ENCODE measurements around the gene UBA1. TPM values are rescaled to one million over a fixed set of nuclear protein-coding genes. Genes with fewer than 3 reads are reported as not detected.
A peak's percentile ranks its signal among the peaks of the same experiment; 100 is the strongest.

Gene UBA1
- total and polyA plus RNA-seq, 2 of the 13 experiments (the other 11 are each of a cell fraction or from before 2014, with no cell fraction given): 93.3 to 129 TPM

GRCh38 chrX:47190445-47191269 is 3.0 kb upstream of the UBA1 start (continued):
- TF ChIP-seq, protein P1, sequence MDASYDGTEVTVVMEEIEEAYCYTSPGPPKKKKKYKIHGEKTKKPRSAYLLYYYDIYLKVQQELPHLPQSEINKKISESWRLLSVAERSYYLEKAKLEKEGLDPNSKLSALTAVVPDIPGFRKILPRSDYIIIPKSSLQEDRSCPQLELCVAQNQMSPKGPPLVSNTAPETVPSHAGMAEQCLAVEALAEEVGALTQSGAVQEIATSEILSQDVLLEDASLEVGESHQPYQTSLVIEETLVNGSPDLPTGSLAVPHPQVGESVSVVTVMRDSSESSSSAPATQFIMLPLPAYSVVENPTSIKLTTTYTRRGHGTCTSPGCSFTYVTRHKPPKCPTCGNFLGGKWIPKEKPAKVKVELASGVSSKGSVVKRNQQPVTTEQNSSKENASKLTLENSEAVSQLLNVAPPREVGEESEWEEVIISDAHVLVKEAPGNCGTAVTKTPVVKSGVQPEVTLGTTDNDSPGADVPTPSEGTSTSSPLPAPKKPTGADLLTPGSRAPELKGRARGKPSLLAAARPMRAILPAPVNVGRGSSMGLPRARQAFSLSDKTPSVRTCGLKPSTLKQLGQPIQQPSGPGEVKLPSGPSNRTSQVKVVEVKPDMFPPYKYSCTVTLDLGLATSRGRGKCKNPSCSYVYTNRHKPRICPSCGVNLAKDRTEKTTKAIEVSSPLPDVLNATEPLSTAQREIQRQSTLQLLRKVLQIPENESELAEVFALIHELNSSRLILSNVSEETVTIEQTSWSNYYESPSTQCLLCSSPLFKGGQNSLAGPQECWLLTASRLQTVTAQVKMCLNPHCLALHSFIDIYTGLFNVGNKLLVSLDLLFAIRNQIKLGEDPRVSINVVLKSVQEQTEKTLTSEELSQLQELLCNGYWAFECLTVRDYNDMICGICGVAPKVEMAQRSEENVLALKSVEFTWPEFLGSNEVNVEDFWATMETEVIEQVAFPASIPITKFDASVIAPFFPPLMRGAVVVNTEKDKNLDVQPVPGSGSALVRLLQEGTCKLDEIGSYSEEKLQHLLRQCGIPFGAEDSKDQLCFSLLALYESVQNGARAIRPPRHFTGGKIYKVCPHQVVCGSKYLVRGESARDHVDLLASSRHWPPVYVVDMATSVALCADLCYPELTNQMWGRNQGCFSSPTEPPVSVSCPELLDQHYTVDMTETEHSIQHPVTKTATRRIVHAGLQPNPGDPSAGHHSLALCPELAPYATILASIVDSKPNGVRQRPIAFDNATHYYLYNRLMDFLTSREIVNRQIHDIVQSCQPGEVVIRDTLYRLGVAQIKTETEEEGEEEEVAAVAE (CRISPR knock-in tag; IDR thresholded peaks at IDR 0.05; ENCODE audit: borderline replicate concordance): 0 out of 2 replicates have a peak, but pooled peaks have one; percentile 49
- TF ChIP-seq TBX2 (CRISPR knock-in tag; IDR thresholded peaks at IDR 0.05; ENCODE audit: borderline replicate concordance) (peak; percentile 44; the same call in 1 of the 2 replicates), TAF1 (CRISPR knock-in tag; IDR thresholded peaks at IDR 0.05) (peak; percentile 73), SIN3A (IDR thresholded peaks at IDR 0.05; ENCODE audit: borderline replicate concordance, low read depth, low read length) (peak; percentile 47; the same call in 1 of the 2 replicates), KMT2B (CRISPR knock-in tag; IDR thresholded peaks at IDR 0.05) (peak; percentile 48; the same call in 1 of the 2 replicates), PHF5A (CRISPR knock-in tag; IDR thresholded peaks at IDR 0.05; ENCODE audit: low read depth, unreplicated experiment) (peak; percentile 40), YEATS4 (CRISPR knock-in tag; IDR thresholded peaks at IDR 0.05; ENCODE audit: borderline replicate concordance) (peak; percentile 59; the same call in 1 of the 2 replicates), CENPBD1 (CRISPR knock-in tag; IDR thresholded peaks at IDR 0.05; ENCODE audit: borderline replicate concordance, low read depth) (no peak), RFX3 (CRISPR knock-in tag; IDR thresholded peaks at IDR 0.05) (no peak), ZNF543 (CRISPR knock-in tag; IDR thresholded peaks at IDR 0.05) (peak; percentile 60; the same call in 1 of the 2 replicates), MXD4 (CRISPR knock-in tag; IDR thresholded peaks at IDR 0.05) (peak; percentile 66), ISL2 (CRISPR knock-in tag; IDR thresholded peaks at IDR 0.05) (peak; percentile 35; the same call in 1 of the 2 replicates), KLF11 (CRISPR knock-in tag; IDR thresholded peaks at IDR 0.05) (0 out of 2 replicates have a peak, but pooled peaks have one; percentile 11), ERF (CRISPR knock-in tag; IDR thresholded peaks at IDR 0.05) (0 out of 2 replicates have a peak, but pooled peaks have one; percentile 16), ZNF350 (CRISPR knock-in tag; IDR thresholded peaks at IDR 0.05; ENCODE audit: borderline replicate concordance, low read depth) (peak; percentile 52; the same call in 1 of the 2 replicates), ZBTB2 (CRISPR knock-in tag; IDR thresholded peaks at IDR 0.05; ENCODE audit: low read depth) (no peak), ZNF75D (CRISPR knock-in tag; IDR thresholded peaks at IDR 0.05; ENCODE audit: borderline replicate concordance) (no peak), ZNF235 (CRISPR knock-in tag; IDR thresholded peaks at IDR 0.05; ENCODE audit: borderline replicate concordance) (no peak)
- TF ChIP-seq, protein P2, sequence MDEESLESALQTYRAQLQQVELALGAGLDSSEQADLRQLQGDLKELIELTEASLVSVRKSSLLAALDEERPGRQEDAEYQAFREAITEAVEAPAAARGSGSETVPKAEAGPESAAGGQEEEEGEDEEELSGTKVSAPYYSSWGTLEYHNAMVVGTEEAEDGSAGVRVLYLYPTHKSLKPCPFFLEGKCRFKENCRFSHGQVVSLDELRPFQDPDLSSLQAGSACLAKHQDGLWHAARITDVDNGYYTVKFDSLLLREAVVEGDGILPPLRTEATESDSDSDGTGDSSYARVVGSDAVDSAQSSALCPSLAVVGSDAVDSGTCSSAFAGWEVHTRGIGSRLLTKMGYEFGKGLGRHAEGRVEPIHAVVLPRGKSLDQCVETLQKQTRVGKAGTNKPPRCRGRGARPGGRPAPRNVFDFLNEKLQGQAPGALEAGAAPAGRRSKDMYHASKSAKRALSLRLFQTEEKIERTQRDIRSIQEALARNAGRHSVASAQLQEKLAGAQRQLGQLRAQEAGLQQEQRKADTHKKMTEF (CRISPR knock-in tag; IDR thresholded peaks at IDR 0.05): 0 out of 2 replicates have a peak, but pooled peaks have one; percentile 27
- TF ChIP-seq, protein P3, sequence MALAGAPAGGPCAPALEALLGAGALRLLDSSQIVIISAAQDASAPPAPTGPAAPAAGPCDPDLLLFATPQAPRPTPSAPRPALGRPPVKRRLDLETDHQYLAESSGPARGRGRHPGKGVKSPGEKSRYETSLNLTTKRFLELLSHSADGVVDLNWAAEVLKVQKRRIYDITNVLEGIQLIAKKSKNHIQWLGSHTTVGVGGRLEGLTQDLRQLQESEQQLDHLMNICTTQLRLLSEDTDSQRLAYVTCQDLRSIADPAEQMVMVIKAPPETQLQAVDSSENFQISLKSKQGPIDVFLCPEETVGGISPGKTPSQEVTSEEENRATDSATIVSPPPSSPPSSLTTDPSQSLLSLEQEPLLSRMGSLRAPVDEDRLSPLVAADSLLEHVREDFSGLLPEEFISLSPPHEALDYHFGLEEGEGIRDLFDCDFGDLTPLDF (CRISPR knock-in tag; IDR thresholded peaks at IDR 0.05): 0 out of 2 replicates have a peak, but pooled peaks have one; percentile 36
